ENCODE results near the gene DAAM2.

DNA sequence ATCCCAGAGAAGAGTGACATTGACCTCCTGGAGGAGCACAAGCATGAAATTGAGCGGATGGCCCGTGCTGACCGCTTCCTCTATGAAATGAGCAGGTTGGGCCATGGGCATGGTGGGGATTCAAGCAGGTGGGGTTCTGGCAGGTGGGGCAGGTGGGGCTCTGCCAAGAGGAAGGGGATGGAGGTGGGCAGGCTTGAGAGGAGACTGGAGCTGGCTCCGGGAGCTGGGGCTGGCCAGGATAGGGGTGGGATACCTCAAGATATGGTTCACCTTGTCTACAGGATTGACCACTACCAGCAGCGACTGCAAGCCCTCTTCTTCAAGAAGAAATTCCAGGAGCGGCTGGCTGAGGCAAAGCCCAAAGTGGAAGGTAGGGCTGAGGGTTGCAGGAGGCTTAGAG is 99.2 kb downstream of the DAAM2 start:
- TF ChIP-seq POLR2A (IDR thresholded peaks at IDR 0.05) (no peak), POLR2AphosphoS5 (IDR thresholded peaks at IDR 0.05) (no peak)
- TF ChIP-seq, protein P1, sequence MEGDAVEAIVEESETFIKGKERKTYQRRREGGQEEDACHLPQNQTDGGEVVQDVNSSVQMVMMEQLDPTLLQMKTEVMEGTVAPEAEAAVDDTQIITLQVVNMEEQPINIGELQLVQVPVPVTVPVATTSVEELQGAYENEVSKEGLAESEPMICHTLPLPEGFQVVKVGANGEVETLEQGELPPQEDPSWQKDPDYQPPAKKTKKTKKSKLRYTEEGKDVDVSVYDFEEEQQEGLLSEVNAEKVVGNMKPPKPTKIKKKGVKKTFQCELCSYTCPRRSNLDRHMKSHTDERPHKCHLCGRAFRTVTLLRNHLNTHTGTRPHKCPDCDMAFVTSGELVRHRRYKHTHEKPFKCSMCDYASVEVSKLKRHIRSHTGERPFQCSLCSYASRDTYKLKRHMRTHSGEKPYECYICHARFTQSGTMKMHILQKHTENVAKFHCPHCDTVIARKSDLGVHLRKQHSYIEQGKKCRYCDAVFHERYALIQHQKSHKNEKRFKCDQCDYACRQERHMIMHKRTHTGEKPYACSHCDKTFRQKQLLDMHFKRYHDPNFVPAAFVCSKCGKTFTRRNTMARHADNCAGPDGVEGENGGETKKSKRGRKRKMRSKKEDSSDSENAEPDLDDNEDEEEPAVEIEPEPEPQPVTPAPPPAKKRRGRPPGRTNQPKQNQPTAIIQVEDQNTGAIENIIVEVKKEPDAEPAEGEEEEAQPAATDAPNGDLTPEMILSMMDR (IDR thresholded peaks at IDR 0.05) = no peak
